Adrenal gland (tissue), 12 donors: Measurements from ENCODE around the gene DPP6. TPM values are rescaled to one million over a fixed set of nuclear protein-coding genes. Genes with fewer than 3 reads are reported as not detected.

Source experiments
- DNase-seq, 7 donors: peaks; one replicate each; pipeline ENCODE4 v3.0.0-alpha.2; 2019 to 2020
- H3K27ac ChIP-seq, 5 donors: fragments of 200-600 bp; sonication (generic) in 4 of 5; 1 replicate in 3 of 5; 2 replicates in 2 of 5; pipeline versions ENCODE4 v1.5.1 to v1.8.0; 2016 to 2020; ENCODE audit warnings: mild to moderate bottlenecking in 1 of 5
- H3K27me3 ChIP-seq: fragments of 200-600 bp; 2 replicates; pipeline ENCODE4 v1.8.0; 2021
- H3K36me3 ChIP-seq, 2 donors: fragments of 200-600 bp; replicated peaks in 1 of 2; 1 replicate in 1 of 2; 2 replicates in 1 of 2; pipeline versions ENCODE4 v1.5.1 to v1.8.0; 2018 to 2022
- H3K4me1 ChIP-seq, 2 donors: fragments of 200-600 bp; replicated peaks in 1 of 2; 1 replicate in 1 of 2; 2 replicates in 1 of 2; pipeline versions ENCODE4 v1.5.1 to v1.8.0; 2018 to 2021
- H3K4me3 ChIP-seq, 4 donors: fragments of 200-600 bp; sonication (generic) in 3 of 4; one replicate each; pipeline ENCODE4 v1.5.1; 2016 to 2018
- H3K9me3 ChIP-seq, 3 donors: fragments of 200-600 bp; sonication (generic) in 1 of 3; replicated peaks in 1 of 3; 1 replicate in 2 of 3; 2 replicates in 1 of 3; pipeline versions ENCODE4 v1.5.1 to v1.8.0; 2016 to 2021
- CTCF ChIP-seq, 6 experiments: fragments of 450-650 bp in 4 of 6; fragments of 200-600 bp in 2 of 6; sonication (generic) in 1 of 6; IDR thresholded peaks; 1 replicate in 5 of 6; 2 replicates in 1 of 6; pipeline versions ENCODE4 v1.5.1 to v1.8.0; 2016 to 2021; ENCODE audit warnings: antibody characterized with exemption in 6 of 6, mild to moderate bottlenecking in 2 of 6, moderate library complexity in 1 of 6
- POLR2A ChIP-seq, 2 donors: fragments of 450-650 bp; IDR thresholded peaks; one replicate each; pipeline ENCODE4 v1.6.1; 2017; ENCODE audit warnings: antibody characterized with exemption in 2 of 2, mild to moderate bottlenecking in 2 of 2, moderate library complexity in 1 of 2
- WGBS, 4 donors: extraction: QIAGEN DNeasy Blood & Tissue Kit in 2 of 4; methylation state at CpG; one replicate each; pipeline versions ENCODE4 v1.1.5 to v1.1.7; 2013 to 2017; 5-methylcytosine and 5-hydroxymethylcytosine counted together
- intact Hi-C, 2 donors: fragments of 100-400 bp; cut with DNase I; formaldehyde crosslinking; loops; one replicate each; pipeline versions ENCODE4 v1.14.1 to v1.15.0; 2022 to 2023
- polyA plus RNA-seq, 3 donors: library from polyadenylated mRNA; stranded (reverse); fragments of 200-250 nt in 2 of 3; fragments of 350-450 nt in 1 of 3; fragmentation: Illumina TruSeq in 1 of 3; extraction: RNeasy Lipid Tissue Mini Kit (QIAGEN cat#74804) in 1 of 3; gene quantifications; one replicate each; pipeline ENCODE4 v1.2.3, GENCODE V29; 2013 to 2014
- total RNA-seq, 9 donors: library from RNA; depleted of rRNA in 4 of 9; stranded (reverse); fragments of >200 nt in 4 of 9; fragments of 120-200 nt in 1 of 9; fragmentation: NEBNext Ultra II Directional in 1 of 9; extraction: Animal tissue kit (Norgen Biotek cat#: 25700) in 1 of 9; gene quantifications; one replicate each; pipeline versions ENCODE4 v1.1.0 to v1.2.4, GENCODE V29; 2013 to 2023
- donor health status: healthy with polysubstance abuse.
- donor health status: Bipolar disorder and iron deficiency.
- donor health status: DM: yes; HTN: yes; CAD: no.
- donor health status: DM: no; HTN: no; CAD: no.
- donor health status: DM: no; HTN: no; CAD: no.
- donor health status: DM: yes; HTN: yes; CAD: no.

DPP6 gene
- total and polyA plus RNA-seq, 12 donors: 0.39 to 13.1 (median 5.1) TPM

- H3K9me3 ChIP-seq: no peaks in the 10 kb centered on the region
- WGBS, 4 donors: 89 to 95% (median 93%) methylated on average over 9 to 13 of the region's 13 CpGs
- no peaks in the 10 kb centered on the region for H3K27me3 ChIP-seq
- no peak overlapping the region for H3K4me3 ChIP-seq
- DNase-seq: no peak
- no peaks in the 10 kb centered on the region for H3K36me3 ChIP-seq
- intact Hi-C loops: no loop called here
- H3K4me1 ChIP-seq: no peaks in the 10 kb centered on the region
- H3K27ac ChIP-seq: no peak overlapping the region
- no peak for TF ChIP-seq CTCF (IDR thresholded peaks at IDR 0.05)
- TF ChIP-seq POLR2A (IDR thresholded peaks at IDR 0.05): no peak
These were observed 705.6 kb downstream of the DPP6 start for GRCh38 chr7:154757756-154758155.

DNA sequence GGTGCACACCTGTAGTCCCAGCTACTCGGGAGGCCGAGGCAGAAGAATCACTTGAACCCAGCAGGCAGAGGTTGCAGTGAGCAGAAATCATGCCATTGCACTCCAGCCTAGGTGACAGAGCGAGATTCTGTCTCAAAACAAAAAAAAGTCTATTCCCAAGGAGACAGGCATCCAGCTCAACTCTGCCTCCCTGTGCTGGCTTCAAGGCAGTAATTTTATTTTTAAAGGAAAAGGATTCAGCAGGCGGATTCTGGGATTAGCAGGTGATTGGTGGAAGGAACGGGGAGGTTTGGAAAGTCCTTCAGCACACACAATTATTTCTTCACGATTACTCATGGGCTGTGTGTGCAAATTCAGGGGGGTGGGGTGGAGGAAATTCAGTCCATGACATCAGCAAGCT lies 707.8 kb downstream of the DPP6 start:
- H3K4me1 ChIP-seq: no peaks in the 10 kb centered on the region
- H3K27me3 ChIP-seq: no peaks in the 10 kb centered on the region
- intact Hi-C loops: no loop called here
- WGBS, 4 donors: 64 to 81% (median 73%) methylated on average over 6 of the region's 6 CpGs
- no peaks in the 10 kb centered on the region for H3K9me3 ChIP-seq
- no peak overlapping the region for H3K27ac ChIP-seq
- no peak overlapping the region for H3K4me3 ChIP-seq
- DNase-seq: no peak
- no peak for TF ChIP-seq CTCF (IDR thresholded peaks at IDR 0.05)
- no peak for TF ChIP-seq POLR2A (IDR thresholded peaks at IDR 0.05)
- H3K36me3 ChIP-seq: no peaks in the 10 kb centered on the region

GRCh38 chr7:154765118-154765517 lies 712.9 kb downstream of the DPP6 start:
- Histone ChIP-seq H3K9me3 (no peaks in the 10 kb centered on the region), H3K27me3 (no peaks in the 10 kb centered on the region), H3K4me3 (no peak overlapping the region), H3K4me1 (no peaks in the 10 kb centered on the region), H3K36me3 (no peaks in the 10 kb centered on the region), H3K27ac (no peak overlapping the region)
- TF ChIP-seq CTCF (IDR thresholded peaks at IDR 0.05): no peak
- no peak for TF ChIP-seq POLR2A (IDR thresholded peaks at IDR 0.05)
- intact Hi-C loops: no loop called here
- DNase-seq: no peak
- 92 to 100% (median 96%) methylated on average over 1 of the region's 1 CpG for WGBS, 4 donors

- 63 to 70% (median 69%) methylated on average over 10 of the region's 10 CpGs for WGBS, 4 donors
- Histone ChIP-seq H3K27ac (no peak overlapping the region), H3K9me3 (no peaks in the 10 kb centered on the region), H3K27me3 (no peaks in the 10 kb centered on the region), H3K4me1 (no peaks in the 10 kb centered on the region), H3K4me3 (no peak overlapping the region), H3K36me3 (no peaks in the 10 kb centered on the region)
- intact Hi-C loops: no loop called here
- peak in 2 of 7 donors; percentile 17 to 64 for DNase-seq
- no peak for TF ChIP-seq POLR2A (IDR thresholded peaks at IDR 0.05)
- TF ChIP-seq CTCF (IDR thresholded peaks at IDR 0.05): no peak
These were observed 714.9 kb downstream of the DPP6 start for GRCh38 chr7:154767142-154767541.
